GM23338 (cell line): ENCODE data around the gene SYT13. TPM values are rescaled to one million over a fixed set of nuclear protein-coding genes. Genes with fewer than 3 reads are reported as not detected.

Experiments used
- ATAC-seq: fragments of 200-7000 bp; cut with Tn5 transposase; 3 replicates; pipeline ENCODE4 v1.9.1; 2020
- DNase-seq: peaks from one replicate; pipeline ENCODE4 v3.0.0-alpha.2; 2015; ENCODE audit warnings: low spot score
- H2AFZ ChIP-seq: fragments of 200-600 bp; sonication (generic); 2 replicates; pipeline ENCODE4 v1.8.0; 2016; ENCODE audit warnings: antibody characterized with exemption, mild to moderate bottlenecking, moderate library complexity
- H3F3A ChIP-seq: fragments of 200-600 bp; sonication (generic); replicated peaks from 2 replicates; pipeline ENCODE4 v1.8.0; 2017; ENCODE audit warnings: antibody characterized with exemption, mixed run types, low read depth
- H3K27ac ChIP-seq: fragments of 200-600 bp; sonication (generic); 2 replicates; pipeline ENCODE4 v1.6.1; 2016; ENCODE audit warnings: low read depth
- H3K27me3 ChIP-seq: fragments of 200-600 bp; sonication (generic); 2 replicates; pipeline ENCODE4 v1.8.0; 2016; ENCODE audit warnings: mild to moderate bottlenecking, mixed run types, moderate library complexity; ENCODE audit not compliant: insufficient read depth
- H3K36me3 ChIP-seq: fragments of 200-600 bp; sonication (generic); 2 replicates; pipeline ENCODE4 v1.8.0; 2016; ENCODE audit warnings: mild to moderate bottlenecking; ENCODE audit not compliant: insufficient read depth
- H3K4me1 ChIP-seq: fragments of 200-600 bp; sonication (generic); 2 replicates; pipeline ENCODE4 v1.8.0; 2016; ENCODE audit warnings: mild to moderate bottlenecking, moderate library complexity; ENCODE audit not compliant: insufficient read depth
- H3K4me2 ChIP-seq: fragments of 200-600 bp; sonication (generic); 2 replicates; pipeline ENCODE4 v1.7.1; 2017; ENCODE audit warnings: mixed run types
- H3K4me3 ChIP-seq: fragments of 200-600 bp; sonication (generic); 2 replicates; pipeline ENCODE4 v1.6.1; 2016; ENCODE audit warnings: mixed run types
- H3K79me2 ChIP-seq: fragments of 200-600 bp; sonication (generic); replicated peaks from 2 replicates; pipeline ENCODE4 v1.8.0; 2017; ENCODE audit warnings: mild to moderate bottlenecking; ENCODE audit not compliant: insufficient read depth
- H3K9me2 ChIP-seq: fragments of 200-600 bp; sonication (generic); 2 replicates; pipeline ENCODE4 v1.8.0; 2017; ENCODE audit not compliant: insufficient read depth
- H4K20me1 ChIP-seq: fragments of 200-600 bp; sonication (generic); replicated peaks from 2 replicates; pipeline ENCODE4 v1.8.0; 2017; ENCODE audit warnings: mild to moderate bottlenecking; ENCODE audit not compliant: insufficient read depth
- H3K27ac Mint-ChIP-seq: 2 replicates; pipeline ENCODE4 v1.8.0; 2020; ENCODE audit warnings: inconsistent platforms, mild to moderate bottlenecking, moderate library complexity, mixed read lengths
- H3K27me3 Mint-ChIP-seq: 3 replicates; pipeline ENCODE4 v1.8.0; 2022; ENCODE audit warnings: low read depth, mild to moderate bottlenecking, moderate library complexity, mixed read lengths, inconsistent platforms; ENCODE audit not compliant: insufficient read depth, poor library complexity
- H3K36me3 Mint-ChIP-seq: 3 replicates; pipeline ENCODE4 v1.8.0; 2021; ENCODE audit warnings: low read depth, mild to moderate bottlenecking, inconsistent platforms, moderate library complexity, mixed read lengths
- H3K4me1 Mint-ChIP-seq: 3 replicates; pipeline ENCODE4 v1.8.0; 2020; ENCODE audit warnings: mild to moderate bottlenecking, inconsistent platforms, mixed read lengths
- H3K4me3 Mint-ChIP-seq: 3 replicates; pipeline ENCODE4 v1.8.0; 2021; ENCODE audit warnings: moderate library complexity, mild to moderate bottlenecking, inconsistent platforms, mixed read lengths
- H3K9me3 Mint-ChIP-seq: 3 replicates; pipeline ENCODE4 v1.8.0; 2020; ENCODE audit warnings: moderate library complexity, mild to moderate bottlenecking, inconsistent platforms, mixed read lengths
- JUNB ChIP-seq: IDR thresholded peaks from one replicate; pipeline ENCODE4 v1.6.1; 2016; ENCODE audit warnings: antibody characterized with exemption; ENCODE audit not compliant: unreplicated experiment
- POLR2AphosphoS5 ChIP-seq: IDR thresholded peaks from 2 replicates; pipeline ENCODE4 v1.6.1; 2016; ENCODE audit warnings: antibody characterized with exemption, low read depth
- STAT1 ChIP-seq: IDR thresholded peaks from one replicate; pipeline ENCODE4 v1.6.1; 2016; ENCODE audit warnings: antibody characterized with exemption; ENCODE audit not compliant: unreplicated experiment
- ZNF331 ChIP-seq: fragments of 250-450 bp; sonication (Bioruptor Pico); IDR thresholded peaks from 2 replicates; pipeline ENCODE4 v1.5.0; 2020; ENCODE audit warnings: low read depth, mild to moderate bottlenecking, moderate library complexity
- polyA plus RNA-seq: library from polyadenylated mRNA; unstranded; fragments of >200 nt; fragmentation: Nextera tagmentation; extraction: Ambion mirVana; gene quantifications from 2 replicates; pipeline ENCODE4 v1.2.1, GENCODE V29; 2016
- total RNA-seq: library from RNA; depleted of rRNA; stranded (reverse); fragments of >200 nt; shearing (Covaris generic); gene quantifications from 2 replicates; pipeline ENCODE4 v1.2.3, GENCODE V29; 2014
- TF ChIP-seq, protein P1 (sequence below): fragments of 250-450 bp; sonication (Bioruptor Pico); IDR thresholded peaks from 2 replicates; pipeline ENCODE4 v1.5.0; 2020; ENCODE audit warnings: mild to moderate bottlenecking, moderate library complexity
- TF ChIP-seq, protein P2 (sequence below): IDR thresholded peaks from one replicate; pipeline ENCODE4 v1.6.1; 2018; ENCODE audit warnings: antibody characterized with exemption; ENCODE audit not compliant: unreplicated experiment

Gene SYT13
- total and polyA plus RNA-seq, 2 experiments from 2014 or later = 3.4 to 16.3 TPM

DNA sequence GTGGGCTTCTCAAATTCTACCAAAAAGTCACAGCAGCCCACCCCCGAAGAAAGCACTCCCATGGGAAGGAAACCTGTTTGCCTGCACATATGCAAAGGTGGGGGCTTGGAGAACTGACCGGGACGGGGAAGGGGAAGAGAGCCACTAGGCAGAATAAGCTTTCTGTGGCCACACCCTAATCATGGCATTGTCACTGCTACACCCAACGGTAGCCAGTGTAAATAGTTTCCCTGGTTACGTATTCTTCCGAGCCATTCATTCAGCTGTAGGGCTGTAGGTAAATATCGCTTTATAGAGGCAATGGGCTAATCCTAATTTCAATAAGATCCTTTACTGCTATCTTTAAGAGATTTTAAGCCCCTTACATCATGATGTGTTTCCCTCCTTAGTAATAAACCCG lies 78.0 kb downstream of the SYT13 start (continued):
- TF ChIP-seq, protein P1, sequence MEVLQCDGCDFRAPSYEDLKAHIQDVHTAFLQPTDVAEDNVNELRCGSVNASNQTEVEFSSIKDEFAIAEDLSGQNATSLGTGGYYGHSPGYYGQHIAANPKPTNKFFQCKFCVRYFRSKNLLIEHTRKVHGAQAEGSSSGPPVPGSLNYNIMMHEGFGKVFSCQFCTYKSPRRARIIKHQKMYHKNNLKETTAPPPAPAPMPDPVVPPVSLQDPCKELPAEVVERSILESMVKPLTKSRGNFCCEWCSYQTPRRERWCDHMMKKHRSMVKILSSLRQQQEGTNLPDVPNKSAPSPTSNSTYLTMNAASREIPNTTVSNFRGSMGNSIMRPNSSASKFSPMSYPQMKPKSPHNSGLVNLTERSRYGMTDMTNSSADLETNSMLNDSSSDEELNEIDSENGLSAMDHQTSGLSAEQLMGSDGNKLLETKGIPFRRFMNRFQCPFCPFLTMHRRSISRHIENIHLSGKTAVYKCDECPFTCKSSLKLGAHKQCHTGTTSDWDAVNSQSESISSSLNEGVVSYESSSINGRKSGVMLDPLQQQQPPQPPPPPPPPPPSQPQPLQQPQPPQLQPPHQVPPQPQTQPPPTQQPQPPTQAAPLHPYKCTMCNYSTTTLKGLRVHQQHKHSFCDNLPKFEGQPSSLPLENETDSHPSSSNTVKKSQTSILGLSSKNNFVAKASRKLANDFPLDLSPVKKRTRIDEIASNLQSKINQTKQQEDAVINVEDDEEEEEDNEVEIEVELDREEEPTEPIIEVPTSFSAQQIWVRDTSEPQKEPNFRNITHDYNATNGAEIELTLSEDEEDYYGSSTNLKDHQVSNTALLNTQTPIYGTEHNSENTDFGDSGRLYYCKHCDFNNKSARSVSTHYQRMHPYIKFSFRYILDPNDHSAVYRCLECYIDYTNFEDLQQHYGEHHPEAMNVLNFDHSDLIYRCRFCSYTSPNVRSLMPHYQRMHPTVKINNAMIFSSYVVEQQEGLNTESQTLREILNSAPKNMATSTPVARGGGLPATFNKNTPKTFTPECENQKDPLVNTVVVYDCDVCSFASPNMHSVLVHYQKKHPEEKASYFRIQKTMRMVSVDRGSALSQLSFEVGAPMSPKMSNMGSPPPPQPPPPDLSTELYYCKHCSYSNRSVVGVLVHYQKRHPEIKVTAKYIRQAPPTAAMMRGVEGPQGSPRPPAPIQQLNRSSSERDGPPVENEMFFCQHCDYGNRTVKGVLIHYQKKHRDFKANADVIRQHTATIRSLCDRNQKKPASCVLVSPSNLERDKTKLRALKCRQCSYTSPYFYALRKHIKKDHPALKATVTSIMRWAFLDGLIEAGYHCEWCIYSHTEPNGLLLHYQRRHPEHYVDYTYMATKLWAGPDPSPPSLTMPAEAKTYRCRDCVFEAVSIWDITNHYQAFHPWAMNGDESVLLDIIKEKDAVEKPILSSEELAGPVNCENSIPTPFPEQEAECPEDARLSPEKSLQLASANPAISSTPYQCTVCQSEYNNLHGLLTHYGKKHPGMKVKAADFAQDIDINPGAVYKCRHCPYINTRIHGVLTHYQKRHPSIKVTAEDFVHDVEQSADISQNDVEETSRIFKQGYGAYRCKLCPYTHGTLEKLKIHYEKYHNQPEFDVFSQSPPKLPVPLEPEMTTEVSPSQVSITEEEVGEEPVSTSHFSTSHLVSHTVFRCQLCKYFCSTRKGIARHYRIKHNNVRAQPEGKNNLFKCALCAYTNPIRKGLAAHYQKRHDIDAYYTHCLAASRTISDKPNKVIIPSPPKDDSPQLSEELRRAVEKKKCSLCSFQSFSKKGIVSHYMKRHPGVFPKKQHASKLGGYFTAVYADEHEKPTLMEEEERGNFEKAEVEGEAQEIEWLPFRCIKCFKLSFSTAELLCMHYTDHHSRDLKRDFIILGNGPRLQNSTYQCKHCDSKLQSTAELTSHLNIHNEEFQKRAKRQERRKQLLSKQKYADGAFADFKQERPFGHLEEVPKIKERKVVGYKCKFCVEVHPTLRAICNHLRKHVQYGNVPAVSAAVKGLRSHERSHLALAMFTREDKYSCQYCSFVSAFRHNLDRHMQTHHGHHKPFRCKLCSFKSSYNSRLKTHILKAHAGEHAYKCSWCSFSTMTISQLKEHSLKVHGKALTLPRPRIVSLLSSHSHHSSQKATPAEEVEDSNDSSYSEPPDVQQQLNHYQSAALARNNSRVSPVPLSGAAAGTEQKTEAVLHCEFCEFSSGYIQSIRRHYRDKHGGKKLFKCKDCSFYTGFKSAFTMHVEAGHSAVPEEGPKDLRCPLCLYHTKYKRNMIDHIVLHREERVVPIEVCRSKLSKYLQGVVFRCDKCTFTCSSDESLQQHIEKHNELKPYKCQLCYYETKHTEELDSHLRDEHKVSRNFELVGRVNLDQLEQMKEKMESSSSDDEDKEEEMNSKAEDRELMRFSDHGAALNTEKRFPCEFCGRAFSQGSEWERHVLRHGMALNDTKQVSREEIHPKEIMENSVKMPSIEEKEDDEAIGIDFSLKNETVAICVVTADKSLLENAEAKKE (CRISPR knock-in tag) = no peak
- TF ChIP-seq STAT1 = no peak
- no peak for TF ChIP-seq ZNF331 (CRISPR knock-in tag)

DNA sequence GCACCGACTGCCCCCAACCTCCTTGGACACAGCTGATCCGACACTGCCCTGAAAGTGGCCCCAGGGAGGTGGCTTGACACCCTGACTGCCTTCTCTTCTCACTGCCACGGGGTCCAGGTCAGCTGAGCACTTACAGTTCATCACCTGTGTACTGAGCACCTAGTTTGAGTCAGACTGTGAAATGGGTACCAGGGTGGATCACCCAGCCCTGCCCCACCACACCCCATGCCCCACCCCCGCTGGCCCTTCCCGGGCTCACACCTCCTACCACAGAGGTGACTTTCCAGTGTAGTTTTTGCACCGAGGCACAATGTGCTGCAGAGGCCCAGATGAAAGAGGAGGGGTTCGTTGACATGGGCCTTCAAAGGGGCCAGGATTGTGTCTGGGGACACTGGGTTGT lies 80.2 kb downstream of the SYT13 start:
- peaks cover 17% of the 10 kb centered on the region for H3K4me1 Mint-ChIP-seq
- H3K9me3 Mint-ChIP-seq = peaks cover 5% of the 10 kb centered on the region; the same call in 2 of the 3 replicates
- H3K4me3 Mint-ChIP-seq = no peak overlapping the region
- Histone ChIP-seq H3F3A (0 out of 2 replicates have a peak, but pooled peaks cover 3% of the 10 kb centered on the region), H3K9me2 (no peaks in the 10 kb centered on the region), H3K4me3 (no peak overlapping the region), H2AFZ (no peak overlapping the region), H3K4me2 (no peak overlapping the region), H3K79me2 (no peaks in the 10 kb centered on the region), H3K36me3 (no peaks in the 10 kb centered on the region), H3K27me3 (no peaks in the 10 kb centered on the region), H4K20me1 (no peaks in the 10 kb centered on the region), H3K4me1 (peaks cover 14% of the 10 kb centered on the region), H3K27ac (no peak overlapping the region)
- DNase-seq (no peak), ATAC-seq (no peak)
- H3K27ac Mint-ChIP-seq = no peak overlapping the region; the same call in 1 of the 2 replicates
- H3K36me3 Mint-ChIP-seq = peaks cover 14% of the 10 kb centered on the region
- peaks cover 8% of the 10 kb centered on the region for H3K27me3 Mint-ChIP-seq
- TF ChIP-seq JUNB = no peak
- TF ChIP-seq, protein P1 (CRISPR knock-in tag) = no peak
- TF ChIP-seq, protein P2, sequence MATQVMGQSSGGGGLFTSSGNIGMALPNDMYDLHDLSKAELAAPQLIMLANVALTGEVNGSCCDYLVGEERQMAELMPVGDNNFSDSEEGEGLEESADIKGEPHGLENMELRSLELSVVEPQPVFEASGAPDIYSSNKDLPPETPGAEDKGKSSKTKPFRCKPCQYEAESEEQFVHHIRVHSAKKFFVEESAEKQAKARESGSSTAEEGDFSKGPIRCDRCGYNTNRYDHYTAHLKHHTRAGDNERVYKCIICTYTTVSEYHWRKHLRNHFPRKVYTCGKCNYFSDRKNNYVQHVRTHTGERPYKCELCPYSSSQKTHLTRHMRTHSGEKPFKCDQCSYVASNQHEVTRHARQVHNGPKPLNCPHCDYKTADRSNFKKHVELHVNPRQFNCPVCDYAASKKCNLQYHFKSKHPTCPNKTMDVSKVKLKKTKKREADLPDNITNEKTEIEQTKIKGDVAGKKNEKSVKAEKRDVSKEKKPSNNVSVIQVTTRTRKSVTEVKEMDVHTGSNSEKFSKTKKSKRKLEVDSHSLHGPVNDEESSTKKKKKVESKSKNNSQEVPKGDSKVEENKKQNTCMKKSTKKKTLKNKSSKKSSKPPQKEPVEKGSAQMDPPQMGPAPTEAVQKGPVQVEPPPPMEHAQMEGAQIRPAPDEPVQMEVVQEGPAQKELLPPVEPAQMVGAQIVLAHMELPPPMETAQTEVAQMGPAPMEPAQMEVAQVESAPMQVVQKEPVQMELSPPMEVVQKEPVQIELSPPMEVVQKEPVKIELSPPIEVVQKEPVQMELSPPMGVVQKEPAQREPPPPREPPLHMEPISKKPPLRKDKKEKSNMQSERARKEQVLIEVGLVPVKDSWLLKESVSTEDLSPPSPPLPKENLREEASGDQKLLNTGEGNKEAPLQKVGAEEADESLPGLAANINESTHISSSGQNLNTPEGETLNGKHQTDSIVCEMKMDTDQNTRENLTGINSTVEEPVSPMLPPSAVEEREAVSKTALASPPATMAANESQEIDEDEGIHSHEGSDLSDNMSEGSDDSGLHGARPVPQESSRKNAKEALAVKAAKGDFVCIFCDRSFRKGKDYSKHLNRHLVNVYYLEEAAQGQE = no peak
- no peak for TF ChIP-seq POLR2AphosphoS5
